T-helper 2 cell treated with Interferon-gamma antibody and Interleukin-4, amounts not matched to agents 5 μg/mL and 100 μg/mL, for 36 hours (primary cell): Measurements from ENCODE around the gene PDK2.
A peak's percentile ranks its signal among the peaks of the same experiment; 100 is the strongest.

Experiments
- DNase-seq: peaks from one replicate; pipeline ENCODE4 v3.0.0; 2021; ENCODE audit warnings: low spot score
- H3K27ac Mint-ChIP-seq: one replicate; pipeline ENCODE4 v1.8.0; 2021; ENCODE audit warnings: mild to moderate bottlenecking, mixed read lengths
- H3K27me3 Mint-ChIP-seq: one replicate; pipeline ENCODE4 v1.8.0; 2021; ENCODE audit warnings: low read depth, mixed read lengths
- H3K36me3 Mint-ChIP-seq: one replicate; pipeline ENCODE4 v1.8.0; 2021; ENCODE audit warnings: low read depth, mixed read lengths
- H3K4me1 Mint-ChIP-seq: one replicate; pipeline ENCODE4 v1.8.0; 2021; ENCODE audit warnings: low read depth, mixed read lengths
- H3K4me3 Mint-ChIP-seq: one replicate; pipeline ENCODE4 v1.8.0; 2022; ENCODE audit warnings: mild to moderate bottlenecking, moderate library complexity, mixed read lengths
- H3K9me3 Mint-ChIP-seq: one replicate; pipeline ENCODE4 v1.8.0; 2021; ENCODE audit warnings: mixed read lengths

PDK2 gene

DNA sequence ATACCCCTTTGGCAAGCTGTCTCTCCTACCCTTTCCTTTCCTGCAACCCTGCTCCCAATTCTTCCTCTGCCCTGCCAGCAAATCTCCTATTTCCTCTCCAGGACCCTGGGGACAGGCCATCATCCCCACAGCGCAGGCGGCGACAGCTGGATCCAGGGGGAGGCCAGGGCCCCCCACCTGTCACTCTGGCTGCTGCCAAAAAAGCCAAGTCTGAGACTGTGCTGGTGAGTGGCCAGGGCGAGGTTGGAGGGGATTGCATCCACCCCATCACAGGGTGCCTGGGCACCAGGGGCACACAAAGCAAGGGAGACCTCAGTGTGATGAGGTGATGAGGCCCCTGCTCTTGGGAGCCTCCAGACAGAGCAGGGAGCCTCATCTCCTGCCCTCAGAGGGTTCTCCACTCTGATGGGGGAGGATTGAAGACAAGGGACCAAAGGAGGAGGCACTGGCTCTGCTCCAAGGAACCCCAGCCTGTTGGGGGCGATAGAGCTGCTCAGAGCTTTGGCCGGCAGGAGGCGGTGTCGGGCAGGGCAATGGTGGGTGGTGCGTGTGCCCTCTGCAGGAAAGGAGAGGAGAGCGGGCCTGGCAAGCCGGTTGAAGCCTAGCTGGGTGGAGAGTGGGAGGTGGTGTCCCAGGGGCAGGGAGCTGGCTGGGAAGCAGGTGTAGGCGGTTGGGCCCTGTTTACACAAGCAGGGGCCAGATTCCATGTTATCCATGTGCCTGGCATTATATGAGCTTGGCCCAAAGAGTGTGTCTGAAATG lies 15.6 kb upstream of the PDK2 start:
- Mint-ChIP-seq H3K4me1 (no peaks in the 10 kb centered on the region), H3K27ac (no peak overlapping the region), H3K36me3 (no peaks in the 10 kb centered on the region), H3K4me3 (no peak overlapping the region), H3K27me3 (no peaks in the 10 kb centered on the region), H3K9me3 (no peaks in the 10 kb centered on the region)
- DNase-seq, result no peak

DNA sequence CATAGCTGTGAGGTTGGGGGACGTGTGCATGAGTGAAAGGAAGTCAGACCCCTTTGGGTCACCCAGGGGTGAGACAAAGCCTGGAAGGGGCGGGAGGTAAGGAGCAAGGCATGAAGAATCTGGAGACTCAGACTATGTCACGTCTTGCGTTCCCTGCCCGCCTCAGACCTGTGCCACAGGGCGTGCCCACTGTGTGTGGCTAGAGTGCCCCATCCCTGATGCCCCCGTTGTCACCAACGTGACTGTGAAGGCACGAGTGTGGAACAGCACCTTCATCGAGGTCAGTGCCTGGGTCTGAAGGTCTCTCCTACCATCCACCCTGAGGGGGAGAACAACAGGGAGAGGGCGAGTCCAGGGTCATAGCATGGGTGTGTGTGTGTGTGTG lies 15.1 kb upstream of the PDK2 start:
- H3K36me3 Mint-ChIP-seq, result no peaks in the 10 kb centered on the region
- H3K4me3 Mint-ChIP-seq, result no peak overlapping the region
- no peak overlapping the region for H3K27ac Mint-ChIP-seq
- no peaks in the 10 kb centered on the region for H3K9me3 Mint-ChIP-seq
- no peaks in the 10 kb centered on the region for H3K4me1 Mint-ChIP-seq
- no peak for DNase-seq
- no peaks in the 10 kb centered on the region for H3K27me3 Mint-ChIP-seq

DNA sequence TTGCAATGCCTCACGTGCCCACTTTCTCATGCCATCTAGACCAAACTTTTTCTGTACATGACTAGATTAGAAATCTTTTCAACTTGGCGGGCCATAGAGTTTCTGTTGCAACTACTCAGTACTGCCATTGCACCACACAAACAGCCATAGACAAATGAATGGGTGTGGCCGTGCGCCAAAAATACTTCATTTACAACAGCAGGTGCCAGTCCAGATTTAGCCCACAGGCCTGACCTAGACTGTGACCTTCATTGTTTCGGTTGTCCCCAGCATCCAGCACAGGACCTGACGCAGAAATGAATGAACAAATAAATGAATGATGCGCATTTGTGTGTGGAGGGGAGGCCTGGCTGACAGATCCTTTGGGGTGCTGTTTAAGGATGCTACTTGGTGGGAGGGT lies 14.3 kb upstream of the PDK2 start:
- H3K27me3 Mint-ChIP-seq, result no peaks in the 10 kb centered on the region
- no peak for DNase-seq

DNA sequence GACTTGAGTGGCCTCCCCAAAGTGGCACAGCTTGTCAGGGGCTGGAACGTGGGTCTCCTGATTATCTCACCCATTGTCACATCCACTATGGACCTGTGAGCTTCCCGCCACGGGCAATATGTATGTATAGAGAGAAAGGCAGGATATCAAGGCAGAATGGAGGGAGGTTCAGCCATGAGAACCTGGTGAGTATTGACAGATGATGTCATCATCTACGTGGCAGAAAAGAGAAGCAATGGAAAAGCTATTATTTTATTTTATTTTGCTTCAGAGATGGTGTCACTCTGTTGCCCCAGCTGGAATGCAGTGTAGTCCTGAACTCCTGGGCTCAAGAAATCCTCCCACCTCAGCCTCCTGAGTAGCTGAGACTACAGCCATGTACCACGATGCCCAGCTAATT lies 13.4 kb upstream of the PDK2 start:
- Mint-ChIP-seq H3K9me3 (no peaks in the 10 kb centered on the region), H3K4me3 (no peak overlapping the region), H3K27ac (no peak overlapping the region), H3K4me1 (no peaks in the 10 kb centered on the region), H3K36me3 (no peaks in the 10 kb centered on the region), H3K27me3 (no peaks in the 10 kb centered on the region)
- DNase-seq, result no peak

More for the DNA sequence above, 14.3 kb upstream of the PDK2 start:
- no peaks in the 10 kb centered on the region for H3K9me3 Mint-ChIP-seq
- H3K27ac Mint-ChIP-seq, result no peak overlapping the region
- no peaks in the 10 kb centered on the region for H3K4me1 Mint-ChIP-seq
- no peak overlapping the region for H3K4me3 Mint-ChIP-seq
- no peaks in the 10 kb centered on the region for H3K36me3 Mint-ChIP-seq

DNA sequence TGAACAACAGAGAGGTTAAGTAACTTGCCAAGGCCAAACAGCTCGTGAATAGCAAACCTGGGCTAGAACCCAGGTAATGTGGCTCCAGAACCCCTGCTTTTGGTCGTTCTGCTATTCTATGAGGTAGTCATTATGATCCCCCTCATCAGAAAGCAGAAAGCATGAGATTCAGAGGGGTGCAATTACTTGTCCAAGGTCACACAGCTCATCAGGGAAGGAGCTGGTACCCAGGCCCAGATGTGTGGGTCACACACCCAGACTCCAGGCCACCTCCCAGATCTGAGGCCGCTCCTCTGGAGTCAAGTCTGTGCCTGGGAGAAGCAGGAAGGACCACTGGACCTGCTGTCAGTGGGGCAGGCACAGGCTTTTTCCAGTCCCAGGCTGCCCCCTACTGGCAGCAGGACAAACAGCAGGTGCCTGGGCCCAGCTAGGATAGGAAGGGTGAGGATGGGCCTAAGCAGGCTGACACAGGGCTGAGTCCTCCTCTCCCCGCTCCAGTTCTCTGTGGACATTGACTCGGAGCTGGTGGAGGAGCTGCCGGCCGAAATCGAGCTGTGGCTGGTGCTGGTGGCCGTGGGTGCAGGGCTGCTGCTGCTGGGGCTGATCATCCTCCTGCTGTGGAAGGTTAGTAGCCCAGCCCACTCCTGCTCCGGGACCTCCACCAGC lies 7.8 kb upstream of the PDK2 start:
- peak; percentile 67 for DNase-seq
- Mint-ChIP-seq H3K27ac (no peak overlapping the region), H3K4me1 (no peaks in the 10 kb centered on the region), H3K27me3 (no peaks in the 10 kb centered on the region), H3K36me3 (no peaks in the 10 kb centered on the region), H3K4me3 (no peak overlapping the region), H3K9me3 (no peaks in the 10 kb centered on the region)

DNA sequence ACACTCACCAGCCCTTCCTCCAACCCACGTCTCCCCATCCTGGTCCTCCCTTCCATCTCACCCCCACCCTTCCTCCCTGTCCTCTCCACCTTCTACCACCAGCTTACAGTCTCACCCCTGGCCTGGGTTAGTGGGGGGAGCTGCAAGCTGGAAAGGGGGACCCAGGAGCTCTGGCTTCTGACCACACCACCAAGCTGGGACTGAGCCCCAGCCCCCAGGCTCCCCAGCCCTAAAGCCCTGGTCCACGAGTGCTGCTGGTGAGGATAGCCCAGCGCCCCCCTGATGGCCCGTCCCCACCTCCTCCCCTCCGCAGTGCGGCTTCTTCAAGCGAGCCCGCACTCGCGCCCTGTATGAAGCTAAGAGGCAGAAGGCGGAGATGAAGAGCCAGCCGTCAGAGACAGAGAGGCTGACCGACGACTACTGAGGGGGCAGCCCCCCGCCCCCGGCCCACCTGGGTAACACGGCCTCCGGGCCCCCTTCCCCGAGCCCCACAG lies 7.2 kb upstream of the PDK2 start:
- H3K27me3 Mint-ChIP-seq, result no peaks in the 10 kb centered on the region
- H3K36me3 Mint-ChIP-seq, result no peaks in the 10 kb centered on the region
- DNase-seq, result no peak
- no peaks in the 10 kb centered on the region for H3K9me3 Mint-ChIP-seq
- no peaks in the 10 kb centered on the region for H3K4me1 Mint-ChIP-seq
- H3K27ac Mint-ChIP-seq, result no peak overlapping the region
- H3K4me3 Mint-ChIP-seq, result no peak overlapping the region

DNA sequence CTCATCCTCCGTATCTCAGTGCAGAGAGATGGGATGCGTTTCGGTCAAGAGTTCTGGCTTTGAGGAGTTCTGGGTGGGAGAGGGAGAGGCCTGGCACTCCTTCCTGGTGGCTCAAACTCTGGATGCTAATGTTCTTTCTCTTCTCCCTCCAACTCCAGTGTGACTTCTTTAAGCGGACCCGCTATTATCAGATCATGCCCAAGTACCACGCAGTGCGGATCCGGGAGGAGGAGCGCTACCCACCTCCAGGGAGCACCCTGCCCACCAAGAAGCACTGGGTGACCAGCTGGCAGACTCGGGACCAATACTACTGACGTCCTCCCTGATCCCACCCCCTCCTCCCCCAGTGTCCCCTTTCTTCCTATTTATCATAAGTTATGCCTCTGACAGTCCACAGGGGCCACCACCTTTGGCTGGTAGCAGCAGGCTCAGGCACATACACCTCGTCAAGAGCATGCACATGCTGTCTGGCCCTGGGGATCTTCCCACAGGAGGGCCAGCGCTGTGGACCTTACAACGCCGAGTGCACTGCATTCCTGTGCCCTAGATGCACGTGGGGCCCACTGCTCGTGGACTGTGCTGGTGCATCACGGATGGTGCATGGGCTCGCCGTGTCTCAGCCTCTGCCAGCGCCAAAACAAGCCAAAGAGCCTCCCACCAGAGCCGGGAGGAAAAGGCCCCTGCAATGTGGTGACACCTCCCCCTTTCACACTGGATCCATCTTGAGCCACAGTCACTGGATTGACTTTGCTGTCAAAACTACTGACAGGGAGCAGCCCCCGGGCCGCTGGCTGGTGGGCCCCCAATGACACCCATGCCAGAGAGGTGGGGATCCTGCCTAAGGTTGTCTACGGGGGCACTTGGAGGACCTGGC lies 6.0 kb upstream of the PDK2 start:
- H3K4me1 Mint-ChIP-seq, result peaks cover 2% of the 10 kb centered on the region
- no peaks in the 10 kb centered on the region for H3K9me3 Mint-ChIP-seq
- no peaks in the 10 kb centered on the region for H3K27me3 Mint-ChIP-seq
- no peak overlapping the region for H3K27ac Mint-ChIP-seq
- no peaks in the 10 kb centered on the region for H3K36me3 Mint-ChIP-seq
- DNase-seq, result no peak
- H3K4me3 Mint-ChIP-seq, result no peak overlapping the region

DNA sequence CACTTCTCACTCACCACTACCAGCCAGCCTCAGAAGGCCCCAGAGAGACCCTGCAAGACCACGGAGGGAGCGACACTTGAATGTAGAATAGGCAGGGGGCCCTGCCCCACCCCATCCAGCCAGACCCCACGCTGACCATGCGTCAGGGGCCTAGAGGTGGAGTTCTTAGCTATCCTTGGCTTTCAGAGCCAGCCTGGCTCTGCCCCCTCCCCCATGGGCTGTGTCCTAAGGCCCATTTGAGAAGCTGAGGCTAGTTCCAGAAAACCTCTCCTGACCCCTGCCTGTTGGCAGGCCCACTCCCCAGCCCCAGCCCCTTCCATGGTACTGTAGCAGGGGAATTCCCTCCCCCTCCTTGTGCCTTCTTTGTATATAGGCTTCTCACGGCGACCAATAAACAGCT lies 5.1 kb upstream of the PDK2 start:
- no peaks in the 10 kb centered on the region for H3K36me3 Mint-ChIP-seq
- H3K4me1 Mint-ChIP-seq, result peaks cover 9% of the 10 kb centered on the region
- H3K27ac Mint-ChIP-seq, result no peak overlapping the region
- DNase-seq, result no peak
- no peaks in the 10 kb centered on the region for H3K9me3 Mint-ChIP-seq
- H3K27me3 Mint-ChIP-seq, result no peaks in the 10 kb centered on the region
- H3K4me3 Mint-ChIP-seq, result no peak overlapping the region

DNA sequence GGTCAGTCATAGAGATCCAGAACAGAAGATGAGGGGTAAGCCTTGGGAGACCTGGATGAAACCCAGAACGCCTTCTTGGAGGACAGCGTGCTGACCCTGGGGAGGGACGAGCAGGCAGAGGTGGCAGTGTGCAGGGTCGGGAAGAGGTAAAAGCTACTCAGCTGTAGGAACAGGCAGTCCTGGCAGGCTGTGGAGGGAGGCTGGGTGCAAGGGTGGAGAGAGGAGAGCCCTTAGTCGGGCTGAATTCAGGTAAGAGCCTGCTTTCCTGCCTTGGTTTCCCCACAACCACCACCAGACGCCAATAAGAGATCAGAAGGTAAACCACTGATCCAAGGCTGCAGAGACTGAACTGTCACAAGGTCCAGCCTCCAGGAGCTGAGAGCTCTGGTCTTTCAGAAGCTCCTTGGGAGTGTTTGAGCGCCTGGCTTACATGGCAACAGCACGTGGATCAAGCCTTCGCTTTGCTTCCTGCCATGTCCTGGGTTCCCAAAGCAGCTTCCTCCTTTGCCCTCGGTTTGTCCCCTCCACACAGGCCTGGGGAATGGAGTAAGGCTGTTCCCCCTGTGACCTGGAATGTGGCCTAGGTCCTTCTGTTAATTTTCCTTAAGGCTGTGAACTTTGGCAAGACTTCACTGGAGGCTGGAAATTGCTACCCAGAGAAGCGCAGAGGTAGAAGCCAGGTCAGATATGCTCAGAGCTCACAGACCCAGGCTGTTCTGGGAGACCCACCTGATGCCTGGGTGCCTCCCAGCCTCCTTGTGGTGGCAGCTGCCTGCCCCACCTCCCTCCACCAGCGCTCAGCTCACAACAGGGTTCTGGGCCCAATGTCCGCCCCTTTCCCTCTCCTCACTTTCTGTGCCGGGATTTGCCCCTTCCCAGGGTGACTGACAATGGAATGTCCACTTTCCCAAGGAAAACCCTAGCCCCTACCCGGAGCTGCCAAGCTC lies 3.9 kb upstream of the PDK2 start:
- H3K36me3 Mint-ChIP-seq, result no peaks in the 10 kb centered on the region
- no peak overlapping the region for H3K4me3 Mint-ChIP-seq
- no peaks in the 10 kb centered on the region for H3K9me3 Mint-ChIP-seq
- no peak overlapping the region for H3K27ac Mint-ChIP-seq
- H3K27me3 Mint-ChIP-seq, result no peaks in the 10 kb centered on the region
- peaks cover 16% of the 10 kb centered on the region for H3K4me1 Mint-ChIP-seq
- no peak for DNase-seq

DNA sequence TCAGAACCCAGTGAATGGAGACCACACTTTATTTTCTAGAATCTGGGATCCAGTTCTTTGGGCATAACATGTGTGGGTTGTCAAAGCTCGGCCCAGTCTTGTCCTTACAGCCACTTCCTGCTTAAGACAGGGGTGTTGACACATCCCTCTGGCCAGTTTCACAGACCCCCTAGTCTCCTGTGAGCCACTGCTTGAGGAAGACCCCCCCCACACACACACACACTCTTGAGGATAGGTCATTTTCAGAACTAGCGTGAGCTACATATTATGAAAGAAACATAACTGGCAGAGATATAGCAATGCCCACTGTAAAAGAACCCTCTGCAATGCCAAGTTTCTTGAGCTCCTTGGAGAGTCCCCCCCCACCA lies 3.2 kb upstream of the PDK2 start:
- DNase-seq, result no peak
- Mint-ChIP-seq H3K9me3 (no peaks in the 10 kb centered on the region), H3K4me3 (no peak overlapping the region), H3K27ac (no peak overlapping the region), H3K27me3 (no peaks in the 10 kb centered on the region), H3K4me1 (peaks cover 20% of the 10 kb centered on the region), H3K36me3 (no peaks in the 10 kb centered on the region)

DNA sequence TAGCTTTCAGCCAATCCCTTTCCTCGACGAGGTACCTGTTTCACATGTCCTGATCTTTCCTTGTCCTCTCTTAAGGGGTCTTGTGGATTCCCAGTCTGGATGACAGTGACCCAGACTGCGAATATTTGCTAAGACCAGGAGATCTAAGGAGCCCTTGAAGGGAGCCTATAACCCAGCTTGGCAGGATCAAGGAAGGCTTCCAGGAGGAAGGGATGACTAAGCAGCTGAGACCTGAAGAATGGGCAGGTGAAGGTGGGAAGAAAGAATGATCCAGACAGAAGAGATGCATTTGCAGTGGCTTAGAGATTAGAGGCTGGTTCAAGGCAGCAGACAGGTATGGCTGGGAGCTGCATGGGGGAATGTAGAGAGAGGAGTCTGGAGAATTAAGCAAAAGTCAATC lies 1.9 kb upstream of the PDK2 start:
- no peak overlapping the region for H3K4me3 Mint-ChIP-seq
- H3K4me1 Mint-ChIP-seq, result peaks cover 20% of the 10 kb centered on the region
- no peak overlapping the region for H3K27ac Mint-ChIP-seq
- H3K36me3 Mint-ChIP-seq, result no peaks in the 10 kb centered on the region
- DNase-seq, result no peak
- no peaks in the 10 kb centered on the region for H3K27me3 Mint-ChIP-seq
- H3K9me3 Mint-ChIP-seq, result no peaks in the 10 kb centered on the region

DNA sequence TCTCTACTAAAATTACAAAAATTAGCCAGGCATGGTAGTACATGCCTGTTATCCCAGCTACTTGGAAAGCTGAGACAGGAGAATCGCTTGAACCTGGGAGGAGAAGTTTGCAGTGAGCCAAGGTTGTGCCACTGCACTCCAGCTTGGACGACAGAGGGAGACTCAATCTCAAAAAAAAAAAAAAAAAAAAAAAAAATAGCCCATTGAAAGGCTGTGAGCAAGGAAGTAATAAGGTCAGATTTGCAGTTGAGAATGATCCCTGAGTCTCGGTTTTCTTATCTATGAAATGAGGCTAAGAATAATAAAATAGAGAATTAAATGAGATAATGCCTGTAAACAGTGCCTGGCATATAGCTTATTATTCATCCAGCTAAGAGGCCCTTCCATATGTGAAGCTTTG lies 1.3 kb upstream of the PDK2 start:
- DNase-seq, result no peak

DNA sequence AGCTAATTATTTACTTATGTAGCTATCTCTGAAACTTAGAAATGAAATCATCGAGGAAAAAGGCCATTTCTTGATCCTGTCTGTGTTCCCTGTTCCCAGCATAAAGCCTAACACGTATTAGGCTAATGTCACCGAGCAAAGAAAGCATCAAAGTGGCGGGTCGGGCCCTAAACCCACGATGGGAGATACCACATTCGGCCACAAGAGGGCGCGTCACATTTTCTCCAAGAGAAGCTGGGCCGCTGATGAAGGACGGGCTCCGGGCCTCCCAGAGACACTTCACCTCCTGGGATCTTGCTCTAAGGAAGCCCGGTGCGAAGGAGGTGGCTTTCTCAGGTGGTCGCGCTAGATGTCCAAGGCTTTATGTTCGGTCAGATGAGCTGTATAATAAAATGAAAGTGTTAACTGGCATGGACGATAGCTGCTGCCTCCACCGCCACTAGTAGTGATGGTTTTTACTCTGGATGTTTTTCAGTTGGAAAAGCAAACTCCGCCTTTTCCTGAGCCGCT lies 853 bp upstream of the PDK2 start:
- Mint-ChIP-seq H3K27me3 (no peaks in the 10 kb centered on the region), H3K4me3 (peak overlapping the region; percentile 95), H3K9me3 (no peaks in the 10 kb centered on the region), H3K36me3 (no peaks in the 10 kb centered on the region), H3K4me1 (peaks cover 20% of the 10 kb centered on the region), H3K27ac (peak overlapping the region; percentile 88)
- peak; percentile 82 for DNase-seq

More for the DNA sequence above, 1.3 kb upstream of the PDK2 start:
- H3K27me3 Mint-ChIP-seq, result no peaks in the 10 kb centered on the region
- peaks cover 20% of the 10 kb centered on the region for H3K4me1 Mint-ChIP-seq
- no peaks in the 10 kb centered on the region for H3K9me3 Mint-ChIP-seq
- H3K4me3 Mint-ChIP-seq, result no peak overlapping the region
- no peak overlapping the region for H3K27ac Mint-ChIP-seq
- no peaks in the 10 kb centered on the region for H3K36me3 Mint-ChIP-seq
